ENCODE data around the gene GRSF1. TPM values are rescaled to one million over a fixed set of nuclear protein-coding genes. Genes with fewer than 3 reads are reported as not detected.
"Not testable (repeated sequence)": the region's sequence is repeated elsewhere in the genome, so short reads cannot be mapped to it uniquely, and the experiment has no call there.

GRSF1 gene
- total and polyA plus RNA-seq, 2 donors, result 78.7 to 118 TPM

DNA sequence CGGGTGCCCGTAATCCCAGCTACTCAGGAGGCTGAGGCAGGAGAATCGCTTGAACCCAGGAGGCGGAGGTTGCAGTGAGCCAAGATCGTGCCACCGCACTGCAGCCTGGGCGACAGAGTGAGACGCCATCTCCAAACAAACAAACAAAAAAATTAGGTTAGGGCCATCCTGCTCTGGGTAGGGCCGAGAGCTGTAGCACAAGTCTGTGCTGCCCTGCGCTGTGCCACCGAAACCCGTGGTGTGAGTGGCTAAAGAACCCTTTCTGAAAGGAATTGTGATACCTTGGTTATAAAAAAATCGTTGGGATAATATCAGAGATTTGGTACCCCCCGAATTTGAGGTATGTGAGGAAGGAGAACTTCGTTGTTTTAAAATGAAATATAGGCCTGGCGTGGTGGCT, 941 bp upstream of the GRSF1 start:
- not testable (repeated sequence) for H3K27ac ChIP-seq (ENCODE audit: low read depth in 1 of 2, low read length in 1 of 2); DNase-seq (ENCODE audit: low read depth in 6 of 9, low spot score in 9 of 9); H3K4me3 ChIP-seq (ENCODE audit: low read length in 2 of 2); H3K27me3 ChIP-seq (ENCODE audit: control insufficient read depth in 2 of 2, insufficient read depth in 1 of 2, low read length in 1 of 2); H3K9me3 ChIP-seq (ENCODE audit: control insufficient read depth in 2 of 2, insufficient read depth in 1 of 2, low read length in 1 of 2)
- WGBS, result 97% methylated on average over 16 of the region's 16 CpGs
- peaks cover 3 to 15% of the 10 kb centered on the region in 2 donors for H3K36me3 ChIP-seq (ENCODE audit: control insufficient read depth in 2 of 2, insufficient read depth in 2 of 2, low read length in 1 of 2)
- peaks cover 12 to 15% of the 10 kb centered on the region in 2 donors for H3K4me1 ChIP-seq (ENCODE audit: control insufficient read depth in 2 of 2, insufficient read depth in 2 of 2, low read length in 2 of 2)

DNA sequence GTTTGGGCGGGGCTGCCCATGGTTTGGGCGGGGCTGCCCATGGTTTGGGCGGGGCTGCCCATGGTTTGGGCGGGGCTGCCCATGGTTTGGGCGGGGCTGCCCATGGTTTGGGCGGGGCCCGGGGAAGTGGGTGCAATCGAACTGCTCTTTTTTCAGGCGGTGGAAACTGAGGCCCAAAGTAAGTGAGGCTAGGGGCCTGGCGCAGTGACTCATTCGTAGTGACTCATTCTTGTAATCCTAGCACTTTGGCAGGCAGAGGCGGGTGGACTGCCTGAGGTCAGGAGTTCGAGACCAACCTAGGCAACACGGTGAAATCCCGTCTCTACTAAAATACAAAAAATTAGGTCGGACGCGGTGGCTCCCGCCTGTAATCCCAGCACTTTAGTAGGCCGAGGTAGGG, 447 bp upstream of the GRSF1 start:
- H3K4me3 ChIP-seq (ENCODE audit: low read length in 2 of 2); H3K27me3 ChIP-seq (ENCODE audit: control insufficient read depth in 2 of 2, insufficient read depth in 1 of 2, low read length in 1 of 2); H3K9me3 ChIP-seq (ENCODE audit: control insufficient read depth in 2 of 2, insufficient read depth in 1 of 2, low read length in 1 of 2): not testable (repeated sequence)
- Histone ChIP-seq H3K27ac (ENCODE audit: low read depth in 1 of 2, low read length in 1 of 2) (peak overlapping the region; percentile 15 to 18), H3K4me1 (ENCODE audit: control insufficient read depth in 2 of 2, insufficient read depth in 2 of 2, low read length in 2 of 2) (peaks cover 12 to 15% of the 10 kb centered on the region in 2 donors), H3K36me3 (ENCODE audit: control insufficient read depth in 2 of 2, insufficient read depth in 2 of 2, low read length in 1 of 2) (peaks cover 7 to 19% of the 10 kb centered on the region in 2 donors)
- peak in 3 of 9 donors; percentile 26 to 62 (median 38) for DNase-seq (ENCODE audit: low read depth in 6 of 9, low spot score in 9 of 9)
- WGBS, result 81% methylated on average over 17 of the region's 20 CpGs

DNA sequence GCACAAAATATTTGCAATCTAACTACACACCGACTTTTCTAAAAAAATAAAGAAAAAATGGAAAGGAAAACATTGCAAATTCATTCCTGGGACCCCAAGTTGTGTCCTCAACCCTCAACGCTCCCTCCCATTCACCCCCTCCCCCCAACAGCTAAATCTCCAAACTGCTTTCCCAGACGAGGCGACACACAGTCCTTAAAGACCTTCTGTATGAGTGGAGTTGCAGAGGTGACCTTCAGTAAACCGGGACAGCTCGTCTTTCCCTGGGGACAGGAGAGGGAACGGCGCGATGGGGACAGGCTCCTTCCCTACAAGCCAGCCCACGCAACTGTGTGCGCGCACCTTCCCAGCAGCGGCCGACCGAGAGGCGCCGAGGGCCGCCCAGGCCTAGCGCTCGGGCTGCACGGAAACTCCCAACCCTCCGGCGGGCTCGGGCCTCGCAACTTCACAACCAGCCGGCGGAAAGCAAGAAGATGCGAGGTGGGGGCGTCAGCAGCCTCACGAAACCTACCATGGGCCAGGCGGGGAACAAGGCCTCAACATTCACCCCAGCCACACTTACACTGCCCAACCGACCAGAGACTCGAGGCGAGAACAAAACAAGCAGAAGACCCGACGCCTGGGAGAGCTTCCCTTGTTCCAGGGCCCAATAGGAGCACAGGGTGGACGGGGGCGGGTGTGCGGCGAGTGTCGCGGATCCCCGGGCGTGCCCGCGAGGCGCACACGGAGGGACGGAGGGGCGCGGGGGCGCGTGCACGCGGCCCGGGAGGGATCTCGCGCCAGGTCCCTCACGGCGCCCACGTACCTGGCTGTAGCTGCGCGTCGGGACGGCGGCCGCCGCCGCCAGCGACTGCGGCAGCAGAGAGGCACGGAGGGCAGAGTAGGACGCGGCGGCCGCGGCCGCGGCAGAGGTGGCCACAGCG, 763 bp downstream of the GRSF1 start:
- under 1% methylated on average over 80 of the region's 80 CpGs for WGBS
- peak; percentile 30 to 82 (median 56) for DNase-seq (ENCODE audit: low read depth in 6 of 9, low spot score in 9 of 9)
- Histone ChIP-seq H3K9me3 (ENCODE audit: control insufficient read depth in 2 of 2, insufficient read depth in 1 of 2, low read length in 1 of 2) (peaks cover 1 to 9% of the 10 kb centered on the region in 2 donors), H3K27me3 (ENCODE audit: control insufficient read depth in 2 of 2, insufficient read depth in 1 of 2, low read length in 1 of 2) (no peaks in the 10 kb centered on the region), H3K36me3 (ENCODE audit: control insufficient read depth in 2 of 2, insufficient read depth in 2 of 2, low read length in 1 of 2) (peaks cover 14 to 29% of the 10 kb centered on the region in 2 donors), H3K27ac (ENCODE audit: low read depth in 1 of 2, low read length in 1 of 2) (peak overlapping the region; percentile 88 to 97), H3K4me1 (ENCODE audit: control insufficient read depth in 2 of 2, insufficient read depth in 2 of 2, low read length in 2 of 2) (peaks cover 12 to 15% of the 10 kb centered on the region in 2 donors), H3K4me3 (ENCODE audit: low read length in 2 of 2) (peak overlapping the region; percentile 76 to 97)

DNA sequence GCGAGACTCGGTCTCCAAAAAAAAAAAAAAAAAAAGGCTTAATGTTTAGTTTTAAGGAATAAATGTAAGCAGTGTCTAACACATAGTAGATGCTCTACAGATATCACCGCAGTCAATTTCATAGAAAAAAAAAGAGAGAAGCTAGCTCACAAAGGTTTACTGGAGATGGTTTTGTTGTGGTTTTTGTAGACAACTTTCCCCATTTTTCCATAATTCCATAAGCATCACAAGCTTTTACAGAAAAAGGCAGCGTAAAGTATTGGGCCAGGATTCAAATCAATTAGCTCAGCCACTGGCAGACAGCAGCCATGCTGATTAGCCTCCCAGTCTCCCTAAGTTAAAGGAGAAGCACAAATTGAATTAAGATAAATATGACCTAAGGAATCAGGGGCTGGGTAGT, 1.5 kb downstream of the GRSF1 start:
- H3K9me3 ChIP-seq (ENCODE audit: control insufficient read depth in 2 of 2, insufficient read depth in 1 of 2, low read length in 1 of 2), result peaks cover 1 to 9% of the 10 kb centered on the region in 2 donors
- H3K27ac ChIP-seq (ENCODE audit: low read depth in 1 of 2, low read length in 1 of 2), result peak overlapping the region; percentile 88 to 97
- peaks cover 17 to 36% of the 10 kb centered on the region in 2 donors for H3K36me3 ChIP-seq (ENCODE audit: control insufficient read depth in 2 of 2, insufficient read depth in 2 of 2, low read length in 1 of 2)
- peaks cover 12 to 15% of the 10 kb centered on the region in 2 donors for H3K4me1 ChIP-seq (ENCODE audit: control insufficient read depth in 2 of 2, insufficient read depth in 2 of 2, low read length in 2 of 2)
- H3K4me3 ChIP-seq (ENCODE audit: low read length in 2 of 2), result peak overlapping the region; percentile 76 to 97
- peak in 1 of 9 donors; percentile 29 for DNase-seq (ENCODE audit: low read depth in 6 of 9, low spot score in 9 of 9)
- 51% methylated on average over 4 of the region's 4 CpGs for WGBS
- H3K27me3 ChIP-seq (ENCODE audit: control insufficient read depth in 2 of 2, insufficient read depth in 1 of 2, low read length in 1 of 2), result no peaks in the 10 kb centered on the region

DNA sequence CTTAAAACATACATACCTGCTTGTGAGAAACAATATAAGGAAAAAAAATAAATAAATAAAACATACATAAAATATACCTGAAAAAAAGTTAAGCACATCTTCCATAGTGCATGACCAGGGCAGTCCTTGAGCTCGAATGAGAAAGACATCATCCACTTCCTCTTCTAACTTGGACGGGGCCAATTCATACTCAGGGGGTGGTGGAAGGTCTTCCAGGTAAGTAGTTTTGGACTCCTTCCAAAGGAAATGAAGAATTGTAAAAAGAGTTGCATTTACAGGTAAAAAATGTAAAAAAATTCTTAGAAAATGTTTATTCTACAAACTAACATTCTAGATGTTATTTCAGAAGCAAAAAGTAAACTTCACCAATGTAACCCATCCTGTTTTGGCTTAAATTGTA, 3.6 kb downstream of the GRSF1 start:
- DNase-seq (ENCODE audit: low read depth in 6 of 9, low spot score in 9 of 9), result no peak
- Histone ChIP-seq H3K36me3 (ENCODE audit: control insufficient read depth in 2 of 2, insufficient read depth in 2 of 2, low read length in 1 of 2) (peaks cover 24 to 57% of the 10 kb centered on the region in 2 donors), H3K4me3 (ENCODE audit: low read length in 2 of 2) (no peak overlapping the region), H3K4me1 (ENCODE audit: control insufficient read depth in 2 of 2, insufficient read depth in 2 of 2, low read length in 2 of 2) (peaks cover 12 to 15% of the 10 kb centered on the region in 2 donors), H3K9me3 (ENCODE audit: control insufficient read depth in 2 of 2, insufficient read depth in 1 of 2, low read length in 1 of 2) (peaks cover 1 to 9% of the 10 kb centered on the region in 2 donors), H3K27ac (ENCODE audit: low read depth in 1 of 2, low read length in 1 of 2) (no peak overlapping the region), H3K27me3 (ENCODE audit: control insufficient read depth in 2 of 2, insufficient read depth in 1 of 2, low read length in 1 of 2) (no peaks in the 10 kb centered on the region)
- 34% methylated on average over 2 of the region's 2 CpGs for WGBS

DNA sequence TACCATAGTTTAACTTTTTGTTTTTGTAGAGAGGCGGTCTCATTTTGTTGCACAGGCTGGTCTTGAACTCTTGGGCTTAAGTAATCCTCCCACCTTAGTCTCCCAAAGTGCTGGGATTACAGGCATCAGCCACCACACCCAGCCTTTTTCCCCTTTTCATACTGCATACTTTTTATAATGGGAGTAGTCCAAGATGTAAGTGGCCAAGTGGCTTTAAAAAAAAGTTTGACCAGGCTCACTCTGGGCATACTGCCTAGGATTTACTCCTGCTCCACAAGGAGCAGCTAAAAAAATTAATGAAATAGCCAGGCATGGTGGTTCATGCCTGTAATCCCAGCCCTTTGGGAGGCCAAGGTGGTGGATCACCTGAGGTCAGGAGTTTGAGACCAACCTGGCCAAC, 6.0 kb downstream of the GRSF1 start:
- H3K4me3 ChIP-seq (ENCODE audit: low read length in 2 of 2), result no peak overlapping the region
- peaks cover 37 to 76% of the 10 kb centered on the region in 2 donors for H3K36me3 ChIP-seq (ENCODE audit: control insufficient read depth in 2 of 2, insufficient read depth in 2 of 2, low read length in 1 of 2)
- peak overlapping the region in 1 of 2 donors; percentile 1 for H3K27ac ChIP-seq (ENCODE audit: low read depth in 1 of 2, low read length in 1 of 2)
- H3K9me3 ChIP-seq (ENCODE audit: control insufficient read depth in 2 of 2, insufficient read depth in 1 of 2, low read length in 1 of 2), result no peaks in the 10 kb centered on the region
- DNase-seq (ENCODE audit: low read depth in 6 of 9, low spot score in 9 of 9), result no peak
- 98% methylated on average over 1 of the region's 1 CpG for WGBS
- no peaks in the 10 kb centered on the region for H3K27me3 ChIP-seq (ENCODE audit: control insufficient read depth in 2 of 2, insufficient read depth in 1 of 2, low read length in 1 of 2)
- H3K4me1 ChIP-seq (ENCODE audit: control insufficient read depth in 2 of 2, insufficient read depth in 2 of 2, low read length in 2 of 2), result peaks cover 12 to 15% of the 10 kb centered on the region in 2 donors

DNA sequence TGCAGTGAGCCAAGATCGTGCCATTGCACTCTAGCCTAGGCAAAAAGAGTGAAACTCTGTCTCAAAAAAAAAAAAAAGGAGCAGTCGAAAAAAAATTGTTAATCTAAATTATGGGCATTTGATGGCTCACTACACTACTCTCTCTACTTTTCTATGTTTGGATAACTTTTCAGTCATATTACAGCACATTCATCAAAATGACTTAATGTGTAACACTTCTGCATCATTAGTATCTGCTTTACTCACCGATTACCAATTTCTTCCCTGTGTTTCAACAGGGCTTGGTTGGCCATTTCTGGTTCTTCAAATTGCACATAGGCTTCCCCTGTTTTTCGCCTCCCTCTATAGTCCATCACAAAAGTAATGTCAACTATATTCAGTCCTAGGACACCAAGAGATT, 8.4 kb downstream of the GRSF1 start:
- Histone ChIP-seq H3K27ac (ENCODE audit: low read depth in 1 of 2, low read length in 1 of 2) (no peak overlapping the region), H3K36me3 (ENCODE audit: control insufficient read depth in 2 of 2, insufficient read depth in 2 of 2, low read length in 1 of 2) (peaks cover 50 to 89% of the 10 kb centered on the region in 2 donors), H3K27me3 (ENCODE audit: control insufficient read depth in 2 of 2, insufficient read depth in 1 of 2, low read length in 1 of 2) (no peaks in the 10 kb centered on the region), H3K9me3 (ENCODE audit: control insufficient read depth in 2 of 2, insufficient read depth in 1 of 2, low read length in 1 of 2) (no peaks in the 10 kb centered on the region), H3K4me3 (ENCODE audit: low read length in 2 of 2) (no peak overlapping the region), H3K4me1 (ENCODE audit: control insufficient read depth in 2 of 2, insufficient read depth in 2 of 2, low read length in 2 of 2) (no peaks in the 10 kb centered on the region)
- no peak for DNase-seq (ENCODE audit: low read depth in 6 of 9, low spot score in 9 of 9)
- 97% methylated on average over 4 of the region's 4 CpGs for WGBS

DNA sequence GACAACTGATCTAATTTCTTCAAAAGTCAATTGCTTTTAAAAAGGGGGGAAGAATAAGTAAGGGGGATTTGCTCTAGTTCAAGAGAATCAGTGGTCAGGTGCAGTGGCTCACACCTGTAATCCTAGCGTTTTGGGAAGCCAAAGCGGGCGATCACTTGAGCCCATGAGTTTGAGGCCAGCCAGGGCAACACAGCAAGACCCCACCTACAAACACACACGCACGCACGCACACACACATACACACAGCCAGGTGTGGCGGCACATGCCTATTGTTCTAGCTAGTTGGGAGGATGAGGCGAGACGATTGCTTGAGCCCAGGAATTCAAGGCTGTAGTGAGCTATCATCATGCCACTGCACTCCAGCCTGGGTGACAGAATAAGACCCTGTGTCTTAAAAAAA, 9.6 kb downstream of the GRSF1 start:
- WGBS, result 91% methylated on average over 9 of the region's 9 CpGs
- Histone ChIP-seq H3K4me3 (ENCODE audit: low read length in 2 of 2) (no peak overlapping the region), H3K27me3 (ENCODE audit: control insufficient read depth in 2 of 2, insufficient read depth in 1 of 2, low read length in 1 of 2) (no peaks in the 10 kb centered on the region), H3K9me3 (ENCODE audit: control insufficient read depth in 2 of 2, insufficient read depth in 1 of 2, low read length in 1 of 2) (no peaks in the 10 kb centered on the region), H3K4me1 (ENCODE audit: control insufficient read depth in 2 of 2, insufficient read depth in 2 of 2, low read length in 2 of 2) (no peaks in the 10 kb centered on the region), H3K36me3 (ENCODE audit: control insufficient read depth in 2 of 2, insufficient read depth in 2 of 2, low read length in 1 of 2) (peaks cover 53 to 91% of the 10 kb centered on the region in 2 donors), H3K27ac (ENCODE audit: low read depth in 1 of 2, low read length in 1 of 2) (no peak overlapping the region)
- DNase-seq (ENCODE audit: low read depth in 6 of 9, low spot score in 9 of 9), result no peak

DNA sequence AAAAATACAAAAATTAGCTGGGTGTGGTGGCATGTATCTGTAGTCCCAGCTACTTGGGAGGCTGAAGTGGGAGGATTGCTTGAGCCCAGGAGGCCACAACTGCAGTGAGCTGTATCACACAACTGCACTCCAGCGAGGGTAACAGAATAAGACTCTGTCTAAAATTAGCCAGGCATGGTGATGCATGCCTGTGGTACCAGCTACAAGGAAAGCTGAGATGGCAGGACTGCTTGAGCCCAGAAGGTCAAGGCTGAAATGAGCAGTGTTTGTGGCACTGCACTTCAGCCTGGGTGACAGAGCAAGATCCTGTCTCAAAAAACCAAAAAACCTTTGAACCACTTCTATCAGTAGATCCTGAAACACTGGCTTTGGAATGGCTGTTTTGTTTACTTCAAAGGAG, 10.2 kb downstream of the GRSF1 start:
- Histone ChIP-seq H3K4me3 (ENCODE audit: low read length in 2 of 2) (no peak overlapping the region), H3K27ac (ENCODE audit: low read depth in 1 of 2, low read length in 1 of 2) (no peak overlapping the region), H3K4me1 (ENCODE audit: control insufficient read depth in 2 of 2, insufficient read depth in 2 of 2, low read length in 2 of 2) (no peaks in the 10 kb centered on the region), H3K36me3 (ENCODE audit: control insufficient read depth in 2 of 2, insufficient read depth in 2 of 2, low read length in 1 of 2) (peaks cover 53 to 91% of the 10 kb centered on the region in 2 donors), H3K27me3 (ENCODE audit: control insufficient read depth in 2 of 2, insufficient read depth in 1 of 2, low read length in 1 of 2) (no peaks in the 10 kb centered on the region), H3K9me3 (ENCODE audit: control insufficient read depth in 2 of 2, insufficient read depth in 1 of 2, low read length in 1 of 2) (no peaks in the 10 kb centered on the region)
- WGBS, result 98% methylated on average over 1 of the region's 1 CpG
- DNase-seq (ENCODE audit: low read depth in 6 of 9, low spot score in 9 of 9), result no peak
